WTC11 (cell line): ENCODE results near the gene CHD3. TPM values are rescaled to one million over a fixed set of nuclear protein-coding genes. Genes with fewer than 3 reads are reported as not detected.

Experiments
- ATAC-seq: fragments of 200-7000 bp; cut with Tn5 transposase; 2 replicates; pipeline ENCODE4 v1.10.0; 2021; ENCODE audit warnings: mild to moderate bottlenecking, moderate library complexity
- CTCF ChIA-PET: fragments of 300-600 bp; sonication (Branson Sonifier 250); formaldehyde crosslinking; loops from one replicate; lab custom pipeline; 2021; ENCODE audit warnings: antibody characterized with exemption; lab: Charles Lee
- POLR2A ChIA-PET: fragments of 350-600 bp; sonication (Branson Sonifier 250); formaldehyde crosslinking; loops from one replicate; lab custom pipeline; 2021; ENCODE audit warnings: antibody characterized with exemption; lab: Charles Lee
- DNase-seq: peaks from one replicate; pipeline ENCODE4 v3.0.0; 2021; ENCODE audit warnings: low spot score
- H3K27ac Mint-ChIP-seq: 2 replicates; pipeline ENCODE4 v1.8.0; 2021; ENCODE audit warnings: mixed read lengths
- H3K27me3 Mint-ChIP-seq: 2 replicates; pipeline ENCODE4 v1.8.0; 2021; ENCODE audit warnings: low read depth, mild to moderate bottlenecking, moderate library complexity, mixed read lengths
- H3K36me3 Mint-ChIP-seq: 2 replicates; pipeline ENCODE4 v1.8.0; 2021; ENCODE audit warnings: mixed read lengths
- H3K4me1 Mint-ChIP-seq: 2 replicates; pipeline ENCODE4 v1.8.0; 2022; ENCODE audit warnings: mixed read lengths
- H3K4me3 Mint-ChIP-seq: 2 replicates; pipeline ENCODE4 v1.8.0; 2021; ENCODE audit warnings: mild to moderate bottlenecking, moderate library complexity, mixed read lengths
- H3K9me3 Mint-ChIP-seq: 2 replicates; pipeline ENCODE4 v1.8.0; 2021; ENCODE audit warnings: mixed read lengths
- FOXJ3 ChIP-seq: sonication (generic); formaldehyde crosslinking; IDR thresholded peaks from 2 replicates; pipeline ENCODE4 v1.9.0; 2021; ENCODE audit warnings: missing genetic modification reagents, mild to moderate bottlenecking, borderline replicate concordance
- FOXK1 ChIP-seq: sonication (generic); formaldehyde crosslinking; IDR thresholded peaks from 2 replicates; pipeline ENCODE4 v1.8.0; 2022; ENCODE audit warnings: mild to moderate bottlenecking, moderate library complexity, missing genetic modification reagents
- GRHL2 ChIP-seq: fragments of 250-450 bp; sonication (Bioruptor Pico); IDR thresholded peaks from 2 replicates; pipeline ENCODE4 v1.8.0; 2022; ENCODE audit warnings: mild to moderate bottlenecking, moderate library complexity; ENCODE audit not compliant: insufficient replicate concordance, severe bottlenecking
- HMGA2 ChIP-seq: fragments of 250-450 bp; sonication (Bioruptor Pico); IDR thresholded peaks from 2 replicates; pipeline ENCODE4 v1.4.0; 2021; ENCODE audit warnings: mild to moderate bottlenecking, moderate library complexity
- JAZF1 ChIP-seq: fragments of 250-450 bp; sonication (Bioruptor Pico); IDR thresholded peaks from 2 replicates; pipeline ENCODE4 v1.9.0; 2021; ENCODE audit warnings: moderate library complexity, mild to moderate bottlenecking, inconsistent platforms
- JUN ChIP-seq: sonication (generic); formaldehyde crosslinking; IDR thresholded peaks from 2 replicates; pipeline ENCODE4 v1.8.0; 2023; ENCODE audit warnings: mild to moderate bottlenecking, missing genetic modification reagents
- NR3C1 ChIP-seq: sonication (generic); formaldehyde crosslinking; conservative IDR thresholded peaks from 2 replicates; pipeline ENCODE4 v1.8.1; 2023; ENCODE audit warnings: low read depth, mild to moderate bottlenecking, missing genetic modification reagents
- PRRX2 ChIP-seq: fragments of 250-450 bp; sonication (Bioruptor Pico); IDR thresholded peaks from 2 replicates; pipeline ENCODE4 v1.8.0; 2021; ENCODE audit warnings: mild to moderate bottlenecking
- RELA ChIP-seq: sonication (generic); formaldehyde crosslinking; IDR thresholded peaks from 2 replicates; pipeline ENCODE4 v1.8.1; 2022; ENCODE audit warnings: missing genetic modification reagents, mild to moderate bottlenecking, borderline replicate concordance
- RORB ChIP-seq: fragments of 250-450 bp; sonication (Bioruptor Pico); IDR thresholded peaks from 2 replicates; pipeline ENCODE4 v1.9.0; 2021; ENCODE audit warnings: mild to moderate bottlenecking
- SOX15 ChIP-seq: fragments of 250-450 bp; sonication (Bioruptor Pico); IDR thresholded peaks from 2 replicates; pipeline ENCODE4 v1.9.0; 2021; ENCODE audit warnings: mild to moderate bottlenecking
- SP1 ChIP-seq: sonication (generic); formaldehyde crosslinking; conservative IDR thresholded peaks from 2 replicates; pipeline ENCODE4 v1.8.1; 2022; ENCODE audit warnings: missing genetic modification reagents
- TCF7 ChIP-seq: sonication (generic); formaldehyde crosslinking; IDR thresholded peaks from 2 replicates; pipeline ENCODE4 v1.8.0; 2022; ENCODE audit warnings: mild to moderate bottlenecking, low read depth, missing genetic modification reagents, moderate library complexity
- TEAD1 ChIP-seq: sonication (generic); formaldehyde crosslinking; IDR thresholded peaks from 2 replicates; pipeline ENCODE4 v1.8.0; 2022; ENCODE audit warnings: mild to moderate bottlenecking, missing genetic modification reagents
- TEAD4 ChIP-seq: sonication (generic); formaldehyde crosslinking; IDR thresholded peaks from 2 replicates; pipeline ENCODE4 v1.8.0; 2022; ENCODE audit warnings: mild to moderate bottlenecking, missing genetic modification reagents
- ZNF232 ChIP-seq: sonication (generic); formaldehyde crosslinking; IDR thresholded peaks from 2 replicates; pipeline ENCODE4 v1.8.0; 2022; ENCODE audit warnings: mild to moderate bottlenecking, missing genetic modification reagents
- ZNF317 ChIP-seq: sonication (generic); formaldehyde crosslinking; IDR thresholded peaks from 2 replicates; pipeline ENCODE4 v1.8.1; 2023; ENCODE audit warnings: low read depth, mild to moderate bottlenecking, moderate library complexity, missing genetic modification reagents, borderline replicate concordance
- ZNF532 ChIP-seq: fragments of 250-450 bp; sonication (Bioruptor Pico); IDR thresholded peaks from 2 replicates; pipeline ENCODE4 v1.9.0; 2021; ENCODE audit warnings: mild to moderate bottlenecking, borderline replicate concordance
- total RNA-seq: library from RNA; stranded (reverse); gene quantifications from 3 replicates; pipeline ENCODE4 v1.2.3, GENCODE V29; 2021
- TF ChIP-seq, protein P1 (sequence below): fragments of 200-600 bp; IDR thresholded peaks from 2 replicates; pipeline ENCODE4 v1.8.0; 2022; ENCODE audit warnings: antibody characterized with exemption
- TF ChIP-seq, protein P2 (sequence below): fragments of 250-450 bp; sonication (Bioruptor Pico); IDR thresholded peaks from 2 replicates; pipeline ENCODE4 v1.8.0; 2021; ENCODE audit warnings: mild to moderate bottlenecking
- TF ChIP-seq, protein P3 (sequence below): sonication (generic); formaldehyde crosslinking; IDR thresholded peaks from 2 replicates; pipeline ENCODE4 v1.8.1; 2023; ENCODE audit warnings: mild to moderate bottlenecking, moderate library complexity, missing genetic modification reagents
- TF ChIP-seq, protein P4 (sequence below): sonication (generic); formaldehyde crosslinking; IDR thresholded peaks from 2 replicates; pipeline ENCODE4 v1.8.1; 2022; ENCODE audit warnings: mild to moderate bottlenecking, moderate library complexity, missing genetic modification reagents
- TF ChIP-seq, protein P5 (sequence below): sonication (generic); formaldehyde crosslinking; conservative IDR thresholded peaks from 2 replicates; pipeline ENCODE4 v1.8.1; 2022; ENCODE audit warnings: mild to moderate bottlenecking, missing genetic modification reagents

CHD3 gene
- total RNA-seq, 1 experiment from 2014 or later: 39.5 TPM

DNA sequence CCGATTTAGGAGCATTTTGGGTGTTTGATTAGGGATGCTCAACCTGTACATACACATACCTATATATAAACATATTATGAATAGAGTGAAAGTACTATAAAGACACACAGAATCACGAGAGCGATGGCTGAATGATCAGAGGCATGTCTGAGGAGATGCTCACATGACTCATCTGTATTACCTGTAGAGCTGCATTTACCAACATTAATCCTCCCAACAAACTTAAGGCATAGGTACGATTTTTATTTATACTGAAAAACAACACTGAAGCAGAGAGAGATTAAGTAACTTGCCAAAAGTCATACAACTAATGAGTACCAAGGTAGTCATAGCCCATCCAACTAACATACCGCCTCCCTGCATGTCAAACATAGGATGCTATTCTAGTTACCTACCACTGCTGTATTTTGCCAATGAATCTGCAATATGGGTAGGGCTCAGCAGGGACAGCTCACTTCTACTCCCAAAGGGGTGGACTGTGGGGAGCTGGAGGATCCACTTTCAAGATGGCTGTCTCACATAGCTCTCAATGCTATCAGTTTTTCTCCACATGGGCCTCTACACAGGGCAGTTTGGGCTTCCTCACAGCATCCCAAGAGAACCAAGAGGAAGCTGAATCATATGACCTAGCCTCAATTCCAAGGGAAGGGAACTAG is 23.5 kb upstream of the CHD3 start:
- peaks cover 8% of the 10 kb centered on the region; the same call in 1 of the 2 replicates for H3K9me3 Mint-ChIP-seq
- H3K36me3 Mint-ChIP-seq: peaks cover 4% of the 10 kb centered on the region
- POLR2A ChIA-PET: interaction anchor here (0.7 kb wide), 1 partner anchor 23 kb away, joined by 4 read pairs; the partner anchor contains the start of gene CHD3
- ATAC-seq (no peak), DNase-seq (no peak)
- no peak overlapping the region for H3K4me3 Mint-ChIP-seq
- H3K27ac Mint-ChIP-seq: no peak overlapping the region
- no peak for TF ChIP-seq JUN (CRISPR knock-in tag)
- TF ChIP-seq FOXK1: no peak
- TF ChIP-seq, protein P1, sequence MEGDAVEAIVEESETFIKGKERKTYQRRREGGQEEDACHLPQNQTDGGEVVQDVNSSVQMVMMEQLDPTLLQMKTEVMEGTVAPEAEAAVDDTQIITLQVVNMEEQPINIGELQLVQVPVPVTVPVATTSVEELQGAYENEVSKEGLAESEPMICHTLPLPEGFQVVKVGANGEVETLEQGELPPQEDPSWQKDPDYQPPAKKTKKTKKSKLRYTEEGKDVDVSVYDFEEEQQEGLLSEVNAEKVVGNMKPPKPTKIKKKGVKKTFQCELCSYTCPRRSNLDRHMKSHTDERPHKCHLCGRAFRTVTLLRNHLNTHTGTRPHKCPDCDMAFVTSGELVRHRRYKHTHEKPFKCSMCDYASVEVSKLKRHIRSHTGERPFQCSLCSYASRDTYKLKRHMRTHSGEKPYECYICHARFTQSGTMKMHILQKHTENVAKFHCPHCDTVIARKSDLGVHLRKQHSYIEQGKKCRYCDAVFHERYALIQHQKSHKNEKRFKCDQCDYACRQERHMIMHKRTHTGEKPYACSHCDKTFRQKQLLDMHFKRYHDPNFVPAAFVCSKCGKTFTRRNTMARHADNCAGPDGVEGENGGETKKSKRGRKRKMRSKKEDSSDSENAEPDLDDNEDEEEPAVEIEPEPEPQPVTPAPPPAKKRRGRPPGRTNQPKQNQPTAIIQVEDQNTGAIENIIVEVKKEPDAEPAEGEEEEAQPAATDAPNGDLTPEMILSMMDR: no peak
- TF ChIP-seq ZNF317: no peak
- TF ChIP-seq, protein P2, sequence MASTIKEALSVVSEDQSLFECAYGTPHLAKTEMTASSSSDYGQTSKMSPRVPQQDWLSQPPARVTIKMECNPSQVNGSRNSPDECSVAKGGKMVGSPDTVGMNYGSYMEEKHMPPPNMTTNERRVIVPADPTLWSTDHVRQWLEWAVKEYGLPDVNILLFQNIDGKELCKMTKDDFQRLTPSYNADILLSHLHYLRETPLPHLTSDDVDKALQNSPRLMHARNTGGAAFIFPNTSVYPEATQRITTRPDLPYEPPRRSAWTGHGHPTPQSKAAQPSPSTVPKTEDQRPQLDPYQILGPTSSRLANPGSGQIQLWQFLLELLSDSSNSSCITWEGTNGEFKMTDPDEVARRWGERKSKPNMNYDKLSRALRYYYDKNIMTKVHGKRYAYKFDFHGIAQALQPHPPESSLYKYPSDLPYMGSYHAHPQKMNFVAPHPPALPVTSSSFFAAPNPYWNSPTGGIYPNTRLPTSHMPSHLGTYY (CRISPR knock-in tag): no peak
- peaks cover 3% of the 10 kb centered on the region for H3K4me1 Mint-ChIP-seq
- CTCF ChIA-PET: interaction anchor here (0.8 to 1.0 kb wide), 4 partner anchors 47 to 193 kb away, joined by 3 to 4 read pairs (median 4); no protein-coding TSS in a partner anchor
- H3K27me3 Mint-ChIP-seq: no peaks in the 10 kb centered on the region

GRCh38 chr17:7867881-7868329 is 20.7 kb upstream of the CHD3 start:
- H3K27ac Mint-ChIP-seq: no peak overlapping the region
- no peak overlapping the region for H3K4me3 Mint-ChIP-seq
- TF ChIP-seq TEAD4 (no peak), RELA (CRISPR knock-in tag) (no peak), ZNF232 (CRISPR knock-in tag) (no peak), GRHL2 (no peak), RORB (CRISPR knock-in tag) (no peak), FOXJ3 (CRISPR knock-in tag) (no peak), SOX15 (no peak)
- TF ChIP-seq, protein P3, sequence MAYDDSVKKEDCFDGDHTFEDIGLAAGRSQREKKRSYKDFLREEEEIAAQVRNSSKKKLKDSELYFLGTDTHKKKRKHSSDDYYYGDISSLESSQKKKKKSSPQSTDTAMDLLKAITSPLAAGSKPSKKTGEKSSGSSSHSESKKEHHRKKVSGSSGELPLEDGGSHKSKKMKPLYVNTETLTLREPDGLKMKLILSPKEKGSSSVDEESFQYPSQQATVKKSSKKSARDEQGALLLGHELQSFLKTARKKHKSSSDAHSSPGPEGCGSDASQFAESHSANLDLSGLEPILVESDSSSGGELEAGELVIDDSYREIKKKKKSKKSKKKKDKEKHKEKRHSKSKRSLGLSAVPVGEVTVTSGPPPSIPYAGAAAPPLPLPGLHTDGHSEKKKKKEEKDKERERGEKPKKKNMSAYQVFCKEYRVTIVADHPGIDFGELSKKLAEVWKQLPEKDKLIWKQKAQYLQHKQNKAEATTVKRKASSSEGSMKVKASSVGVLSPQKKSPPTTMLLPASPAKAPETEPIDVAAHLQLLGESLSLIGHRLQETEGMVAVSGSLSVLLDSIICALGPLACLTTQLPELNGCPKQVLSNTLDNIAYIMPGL (CRISPR knock-in tag): no peak
- TF ChIP-seq, protein P4, sequence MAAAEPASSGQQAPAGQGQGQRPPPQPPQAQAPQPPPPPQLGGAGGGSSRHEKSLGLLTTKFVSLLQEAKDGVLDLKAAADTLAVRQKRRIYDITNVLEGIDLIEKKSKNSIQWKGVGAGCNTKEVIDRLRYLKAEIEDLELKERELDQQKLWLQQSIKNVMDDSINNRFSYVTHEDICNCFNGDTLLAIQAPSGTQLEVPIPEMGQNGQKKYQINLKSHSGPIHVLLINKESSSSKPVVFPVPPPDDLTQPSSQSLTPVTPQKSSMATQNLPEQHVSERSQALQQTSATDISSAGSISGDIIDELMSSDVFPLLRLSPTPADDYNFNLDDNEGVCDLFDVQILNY (CRISPR knock-in tag): no peak
- TF ChIP-seq, protein P5, sequence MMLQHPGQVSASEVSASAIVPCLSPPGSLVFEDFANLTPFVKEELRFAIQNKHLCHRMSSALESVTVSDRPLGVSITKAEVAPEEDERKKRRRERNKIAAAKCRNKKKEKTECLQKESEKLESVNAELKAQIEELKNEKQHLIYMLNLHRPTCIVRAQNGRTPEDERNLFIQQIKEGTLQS: no peak
- H3K36me3 Mint-ChIP-seq: peaks cover 4% of the 10 kb centered on the region
- ChIA-PET CTCF (interaction anchor here (0.7 to 1.2 kb wide), 4 partner anchors 11 to 129 kb away, joined by 3 to 4 read pairs (median 3); partner anchors contain the start of gene NAA38), POLR2A (no interaction called here)
- ATAC-seq: no peak
- peaks cover under 1% of the 10 kb centered on the region for H3K4me1 Mint-ChIP-seq
- H3K27me3 Mint-ChIP-seq: no peaks in the 10 kb centered on the region
- DNase-seq: no peak
- peaks cover 8% of the 10 kb centered on the region; the same call in 1 of the 2 replicates for H3K9me3 Mint-ChIP-seq

DNA sequence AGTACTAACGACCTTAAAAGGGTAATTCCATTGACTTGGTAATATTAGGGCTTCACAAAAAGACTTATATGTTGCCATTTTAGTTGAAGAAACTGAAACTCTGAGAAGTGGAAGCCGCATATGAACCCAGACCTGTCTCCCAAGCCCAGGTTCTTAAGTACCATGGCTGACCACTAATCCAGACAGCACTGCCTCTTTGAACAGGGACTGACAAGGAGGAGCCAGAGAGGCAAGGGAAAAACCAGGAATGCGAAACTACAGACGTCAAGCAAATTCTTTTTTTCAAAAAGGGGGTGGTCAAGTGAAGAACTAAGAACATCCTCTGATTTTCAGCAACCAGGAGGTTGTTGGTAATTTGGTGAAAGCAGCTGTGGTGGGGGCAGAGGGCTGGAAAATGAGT is 15.5 kb upstream of the CHD3 start:
- Mint-ChIP-seq H3K27ac (peak overlapping the region; percentile 59), H3K4me3 (no peak overlapping the region), H3K4me1 (no peaks in the 10 kb centered on the region), H3K36me3 (no peaks in the 10 kb centered on the region), H3K27me3 (no peaks in the 10 kb centered on the region), H3K9me3 (no peaks in the 10 kb centered on the region)
- ATAC-seq: no peak
- ChIA-PET CTCF (no interaction called here), POLR2A (no interaction called here)
- no peak for DNase-seq
- TF ChIP-seq TEAD1 (CRISPR knock-in tag): no peak
- no peak for TF ChIP-seq ZNF532
- TF ChIP-seq PRRX2 (CRISPR knock-in tag): no peak
- no peak for TF ChIP-seq SP1 (CRISPR knock-in tag)
- no peak for TF ChIP-seq FOXK1
- TF ChIP-seq TCF7 (CRISPR knock-in tag): no peak
- no peak for TF ChIP-seq RELA (CRISPR knock-in tag)
- TF ChIP-seq HMGA2 (CRISPR knock-in tag): no peak
- TF ChIP-seq ZNF317: no peak
- TF ChIP-seq NR3C1 (CRISPR knock-in tag): no peak
- no peak for TF ChIP-seq JAZF1 (CRISPR knock-in tag)
